SK-N-SH (cell line): Measurements from ENCODE around the gene COX7A2.

Source experiments
- EP300 ChIP-seq, 2 experiments: IDR thresholded peaks; 2 replicates each; pipeline versions ENCODE4 v1.4.0 to v1.6.1; 2012; ENCODE audit warnings: borderline replicate concordance in 1 of 2, low read depth in 1 of 2, low read length in 1 of 2
- FOXM1 ChIP-seq: IDR thresholded peaks from 2 replicates; pipeline ENCODE4 v1.4.0; 2012; ENCODE audit warnings: low read depth, mild to moderate bottlenecking
- JUND ChIP-seq: IDR thresholded peaks from 2 replicates; pipeline ENCODE4 v1.4.0; 2012
- RCOR1 ChIP-seq: fragments of 150-350 bp; IDR thresholded peaks from 2 replicates; pipeline ENCODE4 v1.6.1; 2017; ENCODE audit warnings: antibody characterized with exemption, low read length
- YY1 ChIP-seq: IDR thresholded peaks from 2 replicates; pipeline ENCODE4 v1.4.0; 2012; ENCODE audit warnings: low read depth, mild to moderate bottlenecking
- TF ChIP-seq, protein P1 (sequence below): fragments of 200-600 bp; sonication (generic); IDR thresholded peaks from 2 replicates; pipeline ENCODE4 v1.6.1; 2017; ENCODE audit warnings: antibody characterized with exemption, mild to moderate bottlenecking, moderate library complexity
- TF ChIP-seq, protein P2 (sequence below): IDR thresholded peaks from 2 replicates; pipeline ENCODE4 v1.4.0; 2012; ENCODE audit warnings: low read depth
- TF ChIP-seq, protein P3 (sequence below): IDR thresholded peaks from 2 replicates; pipeline ENCODE4 v1.4.0; 2012; ENCODE audit warnings: low read depth, borderline replicate concordance

DNA sequence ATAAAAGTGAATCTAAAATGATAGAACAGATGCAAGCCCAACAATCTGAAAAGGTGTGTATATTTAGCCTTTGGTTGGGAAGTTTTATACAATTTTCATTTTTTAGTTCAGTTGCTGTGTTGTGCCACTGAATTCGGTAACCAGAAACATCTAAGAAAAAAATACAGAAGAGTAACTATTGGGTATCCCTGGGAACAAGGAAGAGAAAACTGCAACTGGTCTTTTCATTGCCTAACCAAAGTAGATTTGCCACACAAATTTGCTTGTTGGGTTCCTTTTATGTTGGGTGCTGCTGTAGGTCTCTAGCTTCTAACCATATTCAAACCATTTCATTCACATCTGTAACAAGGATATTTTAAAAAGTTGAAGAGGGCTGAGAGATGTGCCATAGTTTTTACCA lies 43.8 kb upstream of the COX7A2 start:
- TF ChIP-seq, protein P1, sequence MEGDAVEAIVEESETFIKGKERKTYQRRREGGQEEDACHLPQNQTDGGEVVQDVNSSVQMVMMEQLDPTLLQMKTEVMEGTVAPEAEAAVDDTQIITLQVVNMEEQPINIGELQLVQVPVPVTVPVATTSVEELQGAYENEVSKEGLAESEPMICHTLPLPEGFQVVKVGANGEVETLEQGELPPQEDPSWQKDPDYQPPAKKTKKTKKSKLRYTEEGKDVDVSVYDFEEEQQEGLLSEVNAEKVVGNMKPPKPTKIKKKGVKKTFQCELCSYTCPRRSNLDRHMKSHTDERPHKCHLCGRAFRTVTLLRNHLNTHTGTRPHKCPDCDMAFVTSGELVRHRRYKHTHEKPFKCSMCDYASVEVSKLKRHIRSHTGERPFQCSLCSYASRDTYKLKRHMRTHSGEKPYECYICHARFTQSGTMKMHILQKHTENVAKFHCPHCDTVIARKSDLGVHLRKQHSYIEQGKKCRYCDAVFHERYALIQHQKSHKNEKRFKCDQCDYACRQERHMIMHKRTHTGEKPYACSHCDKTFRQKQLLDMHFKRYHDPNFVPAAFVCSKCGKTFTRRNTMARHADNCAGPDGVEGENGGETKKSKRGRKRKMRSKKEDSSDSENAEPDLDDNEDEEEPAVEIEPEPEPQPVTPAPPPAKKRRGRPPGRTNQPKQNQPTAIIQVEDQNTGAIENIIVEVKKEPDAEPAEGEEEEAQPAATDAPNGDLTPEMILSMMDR, result no peak
- TF ChIP-seq FOXM1 (no peak), JUND (no peak), YY1 (no peak), EP300 (IDR thresholded peaks at IDR 0.05; ENCODE audit: borderline replicate concordance in 1 of 2, low read depth in 1 of 2, low read length in 1 of 2) (no peak), RCOR1 (no peak)
- TF ChIP-seq, protein P2, sequence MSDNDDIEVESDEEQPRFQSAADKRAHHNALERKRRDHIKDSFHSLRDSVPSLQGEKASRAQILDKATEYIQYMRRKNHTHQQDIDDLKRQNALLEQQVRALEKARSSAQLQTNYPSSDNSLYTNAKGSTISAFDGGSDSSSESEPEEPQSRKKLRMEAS, result no peak
- TF ChIP-seq, protein P3, sequence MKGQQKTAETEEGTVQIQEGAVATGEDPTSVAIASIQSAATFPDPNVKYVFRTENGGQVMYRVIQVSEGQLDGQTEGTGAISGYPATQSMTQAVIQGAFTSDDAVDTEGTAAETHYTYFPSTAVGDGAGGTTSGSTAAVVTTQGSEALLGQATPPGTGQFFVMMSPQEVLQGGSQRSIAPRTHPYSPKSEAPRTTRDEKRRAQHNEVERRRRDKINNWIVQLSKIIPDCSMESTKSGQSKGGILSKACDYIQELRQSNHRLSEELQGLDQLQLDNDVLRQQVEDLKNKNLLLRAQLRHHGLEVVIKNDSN, result no peak
